GM23338 (cell line): ENCODE measurements around the gene CHMP3.

Experiments used
- CREB1 ChIP-seq: fragments of 250-450 bp; sonication (Bioruptor Pico); IDR thresholded peaks from 2 replicates; pipeline ENCODE4 v1.5.0; 2020; ENCODE audit warnings: low read depth, mild to moderate bottlenecking, moderate library complexity
- EZH2 ChIP-seq: fragments of 200-600 bp; sonication (generic); IDR thresholded peaks from one replicate; pipeline ENCODE4 v1.8.0; 2017; ENCODE audit warnings: antibody characterized with exemption, mild to moderate bottlenecking, low read depth; ENCODE audit not compliant: unreplicated experiment
- EZH2phosphoT487 ChIP-seq: fragments of 200-600 bp; sonication (generic); IDR thresholded peaks from one replicate; pipeline ENCODE4 v1.8.1; 2018; ENCODE audit warnings: antibody characterized with exemption; ENCODE audit not compliant: unreplicated experiment
- JUNB ChIP-seq: IDR thresholded peaks from one replicate; pipeline ENCODE4 v1.6.1; 2016; ENCODE audit warnings: antibody characterized with exemption; ENCODE audit not compliant: unreplicated experiment
- NANOG ChIP-seq: IDR thresholded peaks from 2 replicates; pipeline ENCODE4 v1.6.1; 2016; ENCODE audit warnings: antibody characterized with exemption, borderline replicate concordance
- POLR2AphosphoS5 ChIP-seq: IDR thresholded peaks from 2 replicates; pipeline ENCODE4 v1.6.1; 2016; ENCODE audit warnings: antibody characterized with exemption, low read depth
- STAT1 ChIP-seq: IDR thresholded peaks from one replicate; pipeline ENCODE4 v1.6.1; 2016; ENCODE audit warnings: antibody characterized with exemption; ENCODE audit not compliant: unreplicated experiment
- TF ChIP-seq, protein P1 (sequence below), 2 experiments: fragments of 200-600 bp in 1 of 2; sonication (generic) in 1 of 2; conservative IDR thresholded peaks; 2 replicates each; pipeline versions ENCODE4 v1.5.1 to v1.6.1; 2016 to 2017; ENCODE audit warnings: antibody characterized with exemption in 2 of 2, low read depth in 2 of 2, mild to moderate bottlenecking in 2 of 2, moderate library complexity in 1 of 2
- TF ChIP-seq, protein P2 (sequence below): IDR thresholded peaks from one replicate; pipeline ENCODE4 v1.6.1; 2018; ENCODE audit warnings: antibody characterized with exemption; ENCODE audit not compliant: unreplicated experiment

DNA sequence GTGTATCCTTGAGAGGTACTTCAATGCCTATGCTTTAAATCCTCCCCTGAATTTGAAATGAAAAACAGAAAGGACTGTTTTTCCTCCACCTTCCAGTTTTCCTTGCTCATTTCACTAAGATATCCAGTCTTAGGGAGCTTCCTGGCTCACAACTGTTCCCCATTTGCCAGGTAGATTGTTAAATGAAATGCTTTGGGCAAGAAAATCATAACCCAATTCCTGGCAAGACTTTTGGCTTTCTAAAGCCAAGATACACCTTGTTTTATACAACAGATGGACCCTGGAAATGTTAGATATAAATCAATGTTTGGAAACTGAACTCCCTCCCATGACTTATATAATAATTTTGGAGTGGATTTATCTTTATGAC lies 3.6 kb upstream of the CHMP3 start:
- TF ChIP-seq, protein P1, sequence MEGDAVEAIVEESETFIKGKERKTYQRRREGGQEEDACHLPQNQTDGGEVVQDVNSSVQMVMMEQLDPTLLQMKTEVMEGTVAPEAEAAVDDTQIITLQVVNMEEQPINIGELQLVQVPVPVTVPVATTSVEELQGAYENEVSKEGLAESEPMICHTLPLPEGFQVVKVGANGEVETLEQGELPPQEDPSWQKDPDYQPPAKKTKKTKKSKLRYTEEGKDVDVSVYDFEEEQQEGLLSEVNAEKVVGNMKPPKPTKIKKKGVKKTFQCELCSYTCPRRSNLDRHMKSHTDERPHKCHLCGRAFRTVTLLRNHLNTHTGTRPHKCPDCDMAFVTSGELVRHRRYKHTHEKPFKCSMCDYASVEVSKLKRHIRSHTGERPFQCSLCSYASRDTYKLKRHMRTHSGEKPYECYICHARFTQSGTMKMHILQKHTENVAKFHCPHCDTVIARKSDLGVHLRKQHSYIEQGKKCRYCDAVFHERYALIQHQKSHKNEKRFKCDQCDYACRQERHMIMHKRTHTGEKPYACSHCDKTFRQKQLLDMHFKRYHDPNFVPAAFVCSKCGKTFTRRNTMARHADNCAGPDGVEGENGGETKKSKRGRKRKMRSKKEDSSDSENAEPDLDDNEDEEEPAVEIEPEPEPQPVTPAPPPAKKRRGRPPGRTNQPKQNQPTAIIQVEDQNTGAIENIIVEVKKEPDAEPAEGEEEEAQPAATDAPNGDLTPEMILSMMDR (conservative IDR thresholded peaks at IDR 0.05; ENCODE audit: low read depth in 2 of 2) = no peak
- TF ChIP-seq NANOG (no peak), CREB1 (no peak), EZH2phosphoT487 (no peak), STAT1 (no peak), EZH2 (no peak), POLR2AphosphoS5 (no peak), JUNB (no peak)
- TF ChIP-seq, protein P2, sequence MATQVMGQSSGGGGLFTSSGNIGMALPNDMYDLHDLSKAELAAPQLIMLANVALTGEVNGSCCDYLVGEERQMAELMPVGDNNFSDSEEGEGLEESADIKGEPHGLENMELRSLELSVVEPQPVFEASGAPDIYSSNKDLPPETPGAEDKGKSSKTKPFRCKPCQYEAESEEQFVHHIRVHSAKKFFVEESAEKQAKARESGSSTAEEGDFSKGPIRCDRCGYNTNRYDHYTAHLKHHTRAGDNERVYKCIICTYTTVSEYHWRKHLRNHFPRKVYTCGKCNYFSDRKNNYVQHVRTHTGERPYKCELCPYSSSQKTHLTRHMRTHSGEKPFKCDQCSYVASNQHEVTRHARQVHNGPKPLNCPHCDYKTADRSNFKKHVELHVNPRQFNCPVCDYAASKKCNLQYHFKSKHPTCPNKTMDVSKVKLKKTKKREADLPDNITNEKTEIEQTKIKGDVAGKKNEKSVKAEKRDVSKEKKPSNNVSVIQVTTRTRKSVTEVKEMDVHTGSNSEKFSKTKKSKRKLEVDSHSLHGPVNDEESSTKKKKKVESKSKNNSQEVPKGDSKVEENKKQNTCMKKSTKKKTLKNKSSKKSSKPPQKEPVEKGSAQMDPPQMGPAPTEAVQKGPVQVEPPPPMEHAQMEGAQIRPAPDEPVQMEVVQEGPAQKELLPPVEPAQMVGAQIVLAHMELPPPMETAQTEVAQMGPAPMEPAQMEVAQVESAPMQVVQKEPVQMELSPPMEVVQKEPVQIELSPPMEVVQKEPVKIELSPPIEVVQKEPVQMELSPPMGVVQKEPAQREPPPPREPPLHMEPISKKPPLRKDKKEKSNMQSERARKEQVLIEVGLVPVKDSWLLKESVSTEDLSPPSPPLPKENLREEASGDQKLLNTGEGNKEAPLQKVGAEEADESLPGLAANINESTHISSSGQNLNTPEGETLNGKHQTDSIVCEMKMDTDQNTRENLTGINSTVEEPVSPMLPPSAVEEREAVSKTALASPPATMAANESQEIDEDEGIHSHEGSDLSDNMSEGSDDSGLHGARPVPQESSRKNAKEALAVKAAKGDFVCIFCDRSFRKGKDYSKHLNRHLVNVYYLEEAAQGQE = no peak
